Hindlimb muscle (tissue), 1 donor: ENCODE results near the gene CCL3. TPM values are rescaled to one million over a fixed set of nuclear protein-coding genes. Genes with fewer than 3 reads are reported as not detected.
"Not testable (repeated sequence)": the region's sequence is repeated elsewhere in the genome, so short reads cannot be mapped to it uniquely, and the experiment has no call there.

Experiments used
- DNase-seq: peaks from one replicate; pipeline ENCODE4 v3.0.0-alpha.2; 2013
- polyA plus RNA-seq: library from polyadenylated mRNA; unstranded; fragments of 120-200 nt; gene quantifications from one replicate; pipeline ENCODE4 v1.2.1, GENCODE V29; 2013; ENCODE audit not compliant: insufficient read length

The CCL3 gene
- polyA plus RNA-seq, 1 donor = 5.8 TPM

DNA sequence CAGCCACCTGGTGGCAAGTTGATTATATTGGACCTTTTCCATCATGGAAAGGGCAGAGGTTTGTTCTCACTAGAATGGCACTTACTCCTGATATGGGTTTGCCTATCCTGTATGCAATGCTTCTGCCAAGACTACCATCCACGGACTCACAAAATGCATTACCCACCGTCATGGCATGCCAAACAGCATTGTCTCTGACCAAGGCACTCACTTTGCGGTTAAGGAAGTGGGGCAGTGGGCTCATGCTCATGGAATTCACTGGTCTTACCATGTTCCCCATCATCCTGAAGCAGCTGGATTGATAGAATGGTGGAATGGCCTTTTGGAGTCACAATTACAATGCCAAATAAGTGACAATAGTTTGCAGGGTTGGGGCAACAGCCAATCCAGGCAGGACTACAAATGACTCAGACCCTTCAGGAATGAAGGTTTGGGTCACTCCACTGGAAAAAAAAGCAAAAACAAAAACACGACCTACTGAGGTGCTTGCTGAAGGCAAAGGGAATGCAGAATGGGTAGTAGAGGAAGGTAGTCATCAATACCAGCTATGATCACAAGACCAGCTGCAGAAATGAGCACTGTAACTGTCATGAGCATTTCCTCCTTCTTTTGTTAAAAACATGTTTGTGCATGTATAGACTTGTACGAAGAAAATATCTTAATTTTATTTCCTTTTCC lies 25.2 kb upstream of the CCL3 start:
- not testable (repeated sequence) for DNase-seq

- not testable (repeated sequence) for DNase-seq
Observed at GRCh38 chr17:36113131-36113530, 23.2 kb upstream of the CCL3 start.

DNA sequence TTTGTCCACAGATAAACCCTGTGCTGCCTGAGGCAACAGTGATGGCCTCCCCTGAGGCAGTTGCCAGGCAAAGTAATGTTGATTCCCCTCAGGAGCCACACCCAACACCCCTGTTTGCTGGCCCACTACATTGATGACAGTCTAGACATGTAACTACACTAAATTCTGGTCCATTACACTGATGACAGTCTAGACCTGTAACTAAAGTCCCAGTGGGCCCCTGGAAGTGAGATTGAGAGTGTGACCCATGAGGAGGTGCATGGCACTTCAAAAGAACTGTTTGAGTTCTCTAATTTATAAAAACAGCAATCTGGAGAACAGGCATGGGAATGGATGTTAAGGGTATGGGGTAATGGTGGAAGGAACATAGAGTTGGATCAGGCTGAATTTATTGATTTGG lies 22.6 kb upstream of the CCL3 start:
- no peak for DNase-seq

DNA sequence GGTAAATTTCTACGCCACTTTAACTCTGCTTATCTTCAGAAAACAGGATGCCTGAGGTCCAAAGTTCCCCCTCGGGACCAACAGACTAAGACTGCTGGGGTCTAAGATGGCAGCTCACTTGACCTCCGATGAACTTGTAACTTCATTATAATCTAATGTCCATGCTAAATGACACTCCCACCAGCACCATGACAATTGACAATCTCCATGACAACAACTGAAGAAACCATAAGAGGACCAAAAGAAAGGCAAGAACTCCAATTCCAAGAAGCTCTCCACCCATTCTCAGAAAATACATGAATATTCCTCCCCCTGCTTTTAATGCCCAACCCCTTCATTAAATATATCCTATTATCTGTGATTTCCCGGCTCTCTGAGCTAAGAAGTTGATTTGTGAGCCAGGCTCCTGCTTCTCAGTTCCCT lies 21.1 kb upstream of the CCL3 start:
- no peak for DNase-seq

- DNase-seq = not testable (repeated sequence)
Observed at GRCh38 chr17:36108265-36108664, 18.3 kb upstream of the CCL3 start.

GRCh38 chr17:36107660-36108059 lies 17.7 kb upstream of the CCL3 start:
- DNase-seq = no peak

DNA sequence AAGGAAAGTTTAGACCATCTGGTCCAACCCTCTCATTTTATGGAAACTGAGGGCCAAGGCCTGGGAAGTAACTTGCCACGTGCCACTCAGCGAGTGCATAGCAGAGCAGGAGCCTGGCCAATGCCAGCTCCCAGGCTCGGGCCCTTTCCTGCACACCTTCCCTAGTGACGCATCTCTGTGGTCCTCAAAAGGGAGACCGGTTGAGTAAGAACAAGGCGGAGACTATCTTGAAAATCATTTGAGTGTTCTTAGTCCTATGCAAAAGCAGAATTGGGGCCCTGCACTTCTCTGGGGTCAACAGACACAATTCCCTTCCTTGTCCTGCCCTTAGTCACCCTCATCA lies 16.5 kb upstream of the CCL3 start:
- DNase-seq = no peak

DNA sequence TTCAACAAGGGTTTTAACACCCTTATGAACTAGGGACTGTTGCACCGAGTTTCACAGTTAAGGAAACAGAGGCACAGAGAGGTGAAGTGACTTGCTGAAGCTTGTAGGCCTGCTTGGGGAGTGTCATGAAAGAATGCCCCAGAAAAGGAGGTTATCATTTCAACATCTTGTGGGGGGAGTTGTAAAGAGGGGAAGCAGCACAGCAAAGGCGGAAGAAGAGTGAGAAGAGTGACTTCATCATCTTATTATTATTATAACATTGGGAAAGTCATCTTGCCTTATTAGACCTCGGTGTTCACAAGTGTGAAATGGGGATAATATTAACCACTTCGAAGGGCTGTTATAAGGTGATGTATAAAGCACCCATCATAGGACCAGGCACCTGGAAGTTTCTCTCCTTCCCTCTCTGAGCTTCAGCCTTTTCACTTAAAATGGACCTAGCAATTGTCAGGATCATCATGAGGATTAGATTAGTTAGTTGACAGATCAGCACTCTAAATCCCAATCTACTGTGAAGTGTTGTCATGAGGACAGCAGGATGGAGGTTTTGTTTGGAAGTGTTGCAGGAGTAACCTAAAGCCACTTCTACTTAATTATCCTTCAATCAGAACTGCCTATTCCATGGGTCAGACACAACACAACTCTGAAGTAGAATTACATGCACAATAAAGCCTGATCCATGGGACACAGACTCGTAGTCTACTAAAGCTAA lies 16.0 kb upstream of the CCL3 start:
- no peak for DNase-seq

- DNase-seq = no peak
Observed at GRCh38 chr17:36104701-36105181, 14.8 kb upstream of the CCL3 start.

DNA sequence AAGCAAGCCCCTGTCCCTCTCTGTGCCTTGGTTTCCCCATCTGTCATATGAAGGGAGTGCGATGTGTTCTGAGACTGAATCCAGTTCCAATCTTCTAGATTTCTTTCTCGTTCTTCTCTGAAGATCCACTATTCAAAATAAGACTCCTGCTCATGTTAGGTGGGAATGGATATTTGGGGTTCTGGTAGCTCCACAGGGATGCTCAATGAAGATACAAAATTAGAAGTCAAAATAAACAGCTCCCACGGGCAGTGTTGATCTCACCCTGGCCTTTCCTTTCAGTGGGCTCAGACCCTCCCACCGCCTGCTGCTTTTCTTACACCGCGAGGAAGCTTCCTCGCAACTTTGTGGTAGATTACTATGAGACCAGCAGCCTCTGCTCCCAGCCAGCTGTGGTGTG lies 14.3 kb upstream of the CCL3 start:
- not testable (repeated sequence) for DNase-seq

- DNase-seq = peak; percentile 13
Observed at GRCh38 chr17:36103401-36103975, 13.5 kb upstream of the CCL3 start, which contains the start of gene CCL4. Gene CCL4 (plus strand): TSS chr17:36103827. CDS start chr17:36103906, 79 bp downstream.

DNA sequence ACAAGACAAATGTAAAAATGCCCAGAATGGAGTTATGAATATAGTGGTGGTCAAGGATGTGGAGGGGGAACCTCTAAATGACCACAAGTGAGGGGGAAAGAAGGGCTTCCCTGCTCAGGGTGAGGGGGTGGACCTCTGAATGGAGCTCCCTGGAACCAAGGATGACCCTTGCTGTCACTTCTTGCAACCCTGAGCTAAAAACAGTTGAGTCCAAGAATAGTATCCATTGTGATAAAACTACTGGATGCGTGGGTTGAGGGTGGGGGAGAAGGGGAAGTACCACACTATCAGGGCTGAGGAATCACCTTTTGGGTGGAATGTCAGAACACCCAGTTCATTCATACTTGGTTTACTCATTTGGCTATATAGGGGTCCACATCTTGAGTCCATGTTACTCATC lies 9.1 kb upstream of the CCL3 start:
- not testable (repeated sequence) for DNase-seq

DNA sequence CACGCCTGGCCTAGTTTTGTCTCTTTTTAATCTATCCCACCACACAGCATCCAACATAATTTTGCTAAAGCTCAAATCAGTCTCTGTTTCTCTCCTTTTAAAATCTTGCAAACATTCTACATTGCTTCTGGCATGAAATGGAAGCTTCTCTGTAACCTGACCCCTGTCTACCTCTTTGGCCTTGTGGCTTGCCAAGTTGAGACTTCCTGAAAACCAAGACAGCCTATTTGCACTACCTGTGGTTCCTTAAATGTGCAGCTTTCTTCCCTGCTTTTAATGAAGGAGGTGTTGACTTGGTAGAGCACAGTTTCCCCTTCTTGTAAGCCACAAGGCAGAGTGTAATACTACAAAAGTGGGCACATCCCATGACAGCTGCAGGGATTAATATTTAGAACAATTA lies 6.0 kb upstream of the CCL3 start:
- DNase-seq = no peak

- DNase-seq = no peak
Observed at GRCh38 chr17:36094746-36095145, 4.8 kb upstream of the CCL3 start.

DNA sequence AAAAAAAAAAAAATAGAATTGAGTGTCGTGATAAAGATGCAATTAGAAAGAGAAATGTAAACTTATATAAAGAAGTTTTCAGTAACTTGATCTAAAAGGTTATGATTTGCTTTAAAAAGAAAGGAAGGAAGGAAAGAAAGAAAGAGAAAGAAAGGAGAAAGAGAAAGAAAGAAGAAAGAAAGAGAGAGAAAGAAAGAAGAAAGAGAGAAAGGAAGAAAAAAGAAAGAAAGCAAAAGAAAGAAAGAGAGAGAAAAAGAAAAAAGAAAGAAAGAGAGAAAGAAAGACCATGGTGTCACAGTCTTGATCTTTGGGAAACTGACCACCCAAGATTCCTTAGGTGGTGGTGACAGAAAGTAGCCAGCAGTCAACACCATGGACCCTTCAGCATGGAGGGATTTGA lies 4.3 kb upstream of the CCL3 start:
- DNase-seq = no peak

DNA sequence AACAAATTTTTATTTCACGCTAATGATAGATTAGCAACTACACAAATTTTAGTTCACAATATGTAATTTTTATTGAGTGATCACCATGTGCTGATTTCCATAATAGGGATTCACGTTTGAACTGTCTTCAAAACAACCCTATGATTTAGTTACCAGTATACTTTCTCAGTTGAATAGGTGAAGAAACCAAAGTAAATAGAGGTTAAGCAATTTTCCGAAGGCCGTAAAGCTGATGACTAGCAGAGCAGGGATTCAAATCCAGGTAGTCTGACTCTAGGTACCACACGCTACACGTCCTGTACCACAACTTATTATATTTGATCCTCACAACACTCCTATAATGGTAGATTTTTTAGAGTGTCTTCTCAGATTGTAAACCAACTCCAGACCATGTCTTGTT lies 2.8 kb upstream of the CCL3 start:
- not testable (repeated sequence) for DNase-seq

- DNase-seq = no peak
Observed at GRCh38 chr17:36092230-36092629, 2.3 kb upstream of the CCL3 start.

DNA sequence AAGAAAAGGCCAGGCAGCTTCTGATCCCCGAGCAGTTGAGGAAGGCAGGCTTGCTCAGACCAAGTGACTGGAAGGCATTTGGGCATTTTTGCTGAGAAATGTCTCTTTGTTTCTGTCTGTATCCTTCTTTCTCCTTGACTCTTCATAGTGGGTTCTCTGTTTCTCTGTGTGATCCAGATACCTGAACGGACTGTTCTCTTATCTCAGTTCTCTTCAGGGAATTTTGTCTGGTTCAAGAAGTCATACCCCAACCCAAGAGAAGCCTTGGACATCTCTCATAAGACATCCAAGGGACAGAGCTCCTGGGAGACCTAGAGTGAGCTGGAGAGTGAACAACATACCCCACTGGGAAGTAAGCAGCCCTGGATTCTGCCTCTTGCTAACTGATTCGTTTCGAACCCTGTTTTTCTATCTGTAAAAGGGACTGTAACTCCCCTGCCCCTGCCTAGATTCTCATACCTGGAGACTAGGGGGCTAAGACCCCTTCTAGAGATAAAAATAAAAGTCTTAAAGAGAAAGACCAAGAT lies 541 bp downstream of the CCL3 start:
- no peak for DNase-seq

GRCh38 chr17:36088670-36089338 lies 1.1 kb downstream of the CCL3 start:
- DNase-seq = no peak

DNA sequence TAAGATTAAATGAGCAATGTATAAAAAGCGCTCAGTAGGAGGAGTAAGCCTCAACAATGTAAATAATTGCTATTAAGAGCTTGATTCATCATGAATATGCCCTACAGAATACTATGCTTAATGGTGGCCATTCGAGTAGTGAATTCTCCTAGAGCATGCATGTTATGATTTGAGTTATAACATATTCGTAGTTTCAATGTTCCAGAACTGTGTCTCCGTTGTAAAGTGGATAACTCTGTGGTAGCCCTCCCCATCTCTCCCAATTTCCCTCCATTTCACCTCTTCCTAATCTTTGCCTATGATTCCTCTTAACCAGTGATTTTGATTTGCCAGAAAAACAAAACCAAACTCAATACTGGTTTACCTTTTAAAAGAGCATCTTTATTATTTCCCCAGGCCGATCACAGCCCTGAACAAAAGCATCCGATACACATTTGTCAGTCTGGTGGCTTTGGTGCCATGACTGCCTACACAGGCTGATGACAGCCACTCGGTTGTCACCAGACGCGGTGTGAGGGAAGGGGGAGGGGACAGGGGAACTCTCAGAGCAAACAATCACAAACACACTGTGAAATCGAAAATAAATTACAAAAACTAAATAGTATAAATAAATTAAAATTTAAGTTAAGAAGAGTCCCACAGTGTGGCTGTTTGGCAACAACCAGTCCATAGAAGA lies 1.9 kb downstream of the CCL3 start:
- not testable (repeated sequence) for DNase-seq

DNA sequence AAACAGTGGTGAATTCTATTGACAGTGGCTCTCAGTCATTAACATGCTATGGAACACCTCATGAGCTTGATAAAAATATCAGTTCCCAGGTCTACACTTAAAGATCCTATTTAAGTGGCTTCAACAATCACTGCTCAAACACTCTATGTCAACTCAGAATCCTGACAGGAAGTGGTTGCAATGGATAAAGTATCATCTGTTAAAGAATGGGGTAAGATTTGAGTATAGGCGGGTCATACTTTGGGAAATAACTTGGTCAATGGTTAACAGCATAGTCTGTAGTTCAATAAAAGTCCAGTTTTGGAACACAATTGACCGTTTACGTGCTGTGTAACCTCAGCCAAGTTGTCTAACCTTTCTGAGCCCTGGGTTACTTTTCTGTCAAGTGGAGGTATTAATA lies 2.5 kb downstream of the CCL3 start:
- DNase-seq = not testable (repeated sequence)

DNA sequence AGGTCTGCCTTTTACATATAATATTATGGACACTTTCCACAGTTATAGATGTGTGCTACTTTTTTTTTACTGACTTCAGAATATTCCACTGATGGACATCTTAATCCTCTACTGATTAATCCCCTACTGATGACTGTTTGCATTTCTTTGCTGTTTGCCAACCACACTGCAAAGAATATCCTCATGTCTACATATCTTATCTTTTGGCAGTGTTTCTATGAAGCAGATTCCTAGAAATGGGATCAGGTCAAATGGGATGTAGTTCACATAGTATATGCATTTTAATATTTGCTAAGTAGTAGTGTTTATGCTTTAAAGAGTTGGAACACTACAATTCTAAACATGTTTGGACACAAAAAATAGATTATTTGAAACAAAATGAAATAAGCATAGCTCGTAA lies 3.2 kb downstream of the CCL3 start:
- no peak for DNase-seq
